GM18858 (cell line): ENCODE data around the gene CSN2.
"Not testable (repeated sequence)": the region's sequence is repeated elsewhere in the genome, so short reads cannot be mapped to it uniquely, and the experiment has no call there.

ENCODE experiments used
- ATAC-seq: cut with Tn5 transposase; IDR thresholded peaks from one replicate; pipeline ENCODE4 v1.9.1; 2021; ENCODE audit not compliant: unreplicated experiment

Gene CSN2, protein sequence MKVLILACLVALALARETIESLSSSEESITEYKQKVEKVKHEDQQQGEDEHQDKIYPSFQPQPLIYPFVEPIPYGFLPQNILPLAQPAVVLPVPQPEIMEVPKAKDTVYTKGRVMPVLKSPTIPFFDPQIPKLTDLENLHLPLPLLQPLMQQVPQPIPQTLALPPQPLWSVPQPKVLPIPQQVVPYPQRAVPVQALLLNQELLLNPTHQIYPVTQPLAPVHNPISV

GRCh38 chr4:69965628-69966027 is at the start of gene CSN2:
Gene CSN2 (minus strand): TSS chr4:69965728. CDS start chr4:69960995, 4,733 bp downstream.
- no peak for ATAC-seq

DNA sequence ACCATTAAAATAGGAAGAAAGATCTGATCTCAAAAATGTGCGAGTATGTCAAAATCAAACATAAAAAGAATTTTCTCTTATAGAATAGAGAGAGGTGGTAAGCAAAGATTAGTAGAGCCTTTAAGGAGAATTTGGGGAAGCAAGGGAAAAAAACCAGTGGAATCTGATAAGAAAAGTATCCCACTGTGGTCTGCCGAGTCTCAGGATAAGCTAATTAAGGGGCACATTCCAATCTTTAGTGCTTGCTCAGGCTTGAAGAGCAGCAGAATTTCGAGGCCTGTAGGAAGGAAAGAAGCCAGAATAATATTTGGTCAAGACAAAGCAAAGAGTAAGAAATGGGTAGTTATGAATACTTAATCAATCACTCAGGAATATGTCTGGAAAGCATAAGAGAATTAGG is 43.2 kb upstream of the CSN2 start:
- ATAC-seq = no peak

- ATAC-seq = no peak
Measured at GRCh38 chr4:70002507-70002906, 37.0 kb upstream of the CSN2 start.

DNA sequence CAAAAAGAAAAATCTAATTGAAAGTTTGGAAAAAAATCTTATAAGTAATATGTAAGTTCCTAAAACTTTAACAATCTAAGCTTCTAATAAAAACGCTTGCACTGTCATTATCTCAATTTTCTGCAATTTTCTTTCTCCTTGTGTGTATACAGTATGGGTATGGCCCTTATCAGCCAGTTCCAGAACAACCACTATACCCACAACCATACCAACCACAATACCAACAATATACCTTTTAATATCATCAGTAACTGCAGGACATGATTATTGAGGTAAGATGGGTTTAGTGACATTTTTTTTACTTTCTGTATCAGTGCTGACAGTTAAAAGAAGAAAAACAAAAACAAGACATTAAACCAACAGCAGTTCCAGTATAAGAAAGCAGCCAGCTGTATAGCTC is 35.2 kb upstream of the CSN2 start:
- no peak for ATAC-seq

GRCh38 chr4:69999420-69999819 is 33.9 kb upstream of the CSN2 start:
- peak; percentile 53 for ATAC-seq

GRCh38 chr4:69995526-69996016 is 30.0 kb upstream of the CSN2 start, which contains the start of gene STATH:
Gene STATH (plus strand): TSS chr4:69995966. CDS start chr4:69998438, 2,472 bp downstream.
- no peak for ATAC-seq

DNA sequence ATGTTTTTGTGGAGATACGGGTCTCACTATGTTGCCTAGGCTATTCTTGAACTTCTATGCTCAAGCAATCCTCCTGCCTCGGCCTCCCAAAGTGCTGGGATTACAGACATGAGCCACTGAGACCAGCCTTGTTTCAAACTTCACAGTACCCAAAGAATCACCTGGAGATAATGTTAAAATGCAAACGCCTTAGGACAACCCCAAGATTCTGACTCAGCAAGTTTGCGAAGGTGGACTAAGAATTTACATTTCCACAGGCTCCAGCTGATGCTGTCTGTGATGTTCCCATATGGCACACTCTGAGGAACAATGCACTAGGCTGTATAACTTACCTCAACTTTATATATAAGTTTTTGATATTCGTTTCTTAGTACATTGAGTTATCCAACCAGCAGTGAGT is 29.3 kb upstream of the CSN2 start:
- no peak for ATAC-seq

DNA sequence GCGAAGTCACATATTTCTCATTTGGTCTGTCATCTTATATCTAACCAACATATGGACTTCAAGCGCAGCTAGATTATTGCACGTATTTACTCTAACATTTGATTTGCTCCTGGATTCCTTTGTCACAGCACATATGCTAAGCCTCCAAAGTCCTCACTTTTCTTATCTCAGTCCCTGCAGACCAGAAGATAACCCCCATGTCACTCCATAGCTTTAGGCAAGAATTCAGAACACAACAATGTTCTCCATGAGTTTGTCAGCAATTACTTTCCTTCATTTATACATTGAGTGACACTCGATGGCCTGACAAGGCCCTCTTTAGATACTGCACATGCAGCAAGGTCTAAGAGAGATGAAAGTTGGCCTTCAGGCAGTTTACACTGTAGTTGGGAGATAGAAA is 25.5 kb upstream of the CSN2 start:
- ATAC-seq = no peak

DNA sequence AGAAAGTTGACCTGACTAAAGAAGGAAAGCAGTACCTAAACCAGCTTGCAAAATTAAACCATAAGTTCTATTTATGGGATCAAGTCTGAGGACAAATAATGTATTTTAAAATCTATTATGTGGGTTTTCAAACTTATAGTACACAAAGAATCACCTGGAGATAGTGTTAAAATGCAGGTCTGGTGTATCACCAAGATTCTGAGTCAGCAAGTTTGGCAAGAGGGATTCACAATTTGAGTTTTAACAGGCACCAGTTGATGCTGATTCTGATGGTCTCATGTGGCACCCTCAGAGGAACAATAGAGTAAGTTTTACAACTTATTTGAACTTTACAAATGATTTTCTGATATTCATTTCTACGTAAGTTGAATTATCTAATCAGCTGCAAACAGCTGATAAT is 21.1 kb upstream of the CSN2 start:
- ATAC-seq = no peak

- ATAC-seq = peak; percentile 50
Measured at GRCh38 chr4:69984030-69984443, 18.5 kb upstream of the CSN2 start.

DNA sequence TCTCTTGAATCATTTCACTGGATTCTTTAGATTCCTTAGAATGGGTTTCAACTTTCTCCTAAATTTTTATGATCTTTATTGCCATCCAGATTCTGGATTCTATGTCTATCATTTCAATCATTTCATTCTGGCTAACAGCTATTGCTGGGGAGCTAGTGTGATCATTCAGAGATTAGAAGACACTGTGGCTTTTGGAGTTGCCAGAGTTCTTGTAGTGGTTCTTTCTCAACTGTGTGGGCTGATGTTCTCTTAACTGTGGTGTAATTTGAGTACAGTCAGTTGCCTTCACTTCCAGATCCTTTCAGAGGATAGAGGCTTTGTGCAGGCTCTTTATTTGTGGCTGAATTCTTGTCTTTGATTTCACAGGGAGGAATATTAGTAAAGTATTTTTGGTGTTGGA is 12.1 kb upstream of the CSN2 start:
- ATAC-seq = no peak

- no peak for ATAC-seq
Measured at GRCh38 chr4:69974631-69975030, 9.1 kb upstream of the CSN2 start.

DNA sequence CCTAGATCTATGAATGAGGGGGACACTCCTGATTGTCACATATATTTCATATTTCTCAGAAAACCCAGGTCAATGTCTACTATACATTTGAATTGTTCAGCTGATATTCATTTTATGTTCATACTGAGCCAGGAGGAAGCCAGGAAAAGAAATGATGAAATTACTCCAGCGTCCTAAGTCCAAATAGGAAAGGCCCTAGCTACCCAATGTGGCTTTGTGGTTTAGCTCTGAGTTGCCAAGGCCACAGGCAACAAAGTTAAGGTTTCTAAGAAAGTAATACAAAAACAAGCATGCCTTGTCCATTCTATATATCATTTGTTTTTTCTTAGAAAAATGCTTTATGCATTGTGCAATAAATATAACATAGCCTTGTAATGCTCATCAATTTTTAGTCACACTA is 4.5 kb upstream of the CSN2 start:
- no peak for ATAC-seq

DNA sequence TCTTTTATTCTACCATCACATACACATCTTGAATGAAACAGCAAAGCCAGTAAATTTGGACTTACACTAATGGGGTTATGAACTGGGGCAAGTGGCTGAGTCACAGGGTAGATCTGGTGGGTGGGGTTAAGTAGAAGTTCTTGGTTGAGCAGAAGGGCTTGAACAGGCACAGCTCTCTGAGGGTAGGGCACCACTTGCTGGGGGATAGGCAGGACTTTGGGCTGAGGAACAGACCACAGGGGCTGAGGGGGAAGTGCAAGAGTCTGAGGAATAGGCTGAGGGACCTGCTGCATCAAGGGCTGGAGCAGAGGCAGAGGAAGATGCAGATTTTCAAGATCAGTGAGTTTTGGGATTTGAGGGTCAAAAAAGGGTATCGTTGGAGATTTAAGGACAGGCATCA is 8.3 kb downstream of the CSN2 start:
- no peak for ATAC-seq

- no peak for ATAC-seq
Measured at GRCh38 chr4:69951602-69952001, 13.9 kb downstream of the CSN2 start.

DNA sequence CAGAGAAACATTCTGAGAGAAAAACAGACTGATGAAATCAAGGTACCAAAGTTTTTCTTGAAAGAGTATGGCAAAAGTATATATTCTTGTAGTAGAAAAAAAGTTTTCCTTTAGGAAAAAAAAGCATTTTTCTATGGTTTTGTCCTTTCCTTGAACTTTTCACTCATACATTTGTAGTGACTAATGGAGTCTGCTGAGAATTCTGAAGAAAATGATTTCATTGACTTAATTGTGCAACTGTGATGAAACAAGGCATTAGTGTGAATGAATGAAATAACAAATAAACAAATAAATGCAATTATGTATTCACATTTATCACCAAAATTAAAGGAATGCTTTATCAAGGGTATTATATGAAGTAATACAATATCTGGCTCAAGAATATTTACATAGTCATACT is 29.0 kb downstream of the CSN2 start:
- no peak for ATAC-seq

DNA sequence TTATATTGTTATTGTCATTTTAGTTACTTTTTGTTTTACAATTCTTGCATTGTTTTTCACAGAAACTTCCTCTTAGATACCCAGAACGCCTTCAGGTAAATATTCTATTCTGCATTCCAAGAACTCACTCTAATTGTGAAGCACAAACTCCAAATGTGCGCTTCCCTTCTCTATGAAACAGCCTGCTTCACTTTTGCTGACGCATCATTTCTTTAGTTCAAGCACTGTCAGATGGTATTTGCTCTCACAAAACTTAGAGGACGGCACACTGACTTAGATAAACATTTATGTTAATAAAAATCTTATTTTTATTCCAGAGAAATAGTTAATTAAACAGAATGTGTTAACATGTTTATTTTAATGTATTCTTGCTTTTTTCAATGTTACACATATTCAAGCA is 31.4 kb downstream of the CSN2 start:
- ATAC-seq = no peak

DNA sequence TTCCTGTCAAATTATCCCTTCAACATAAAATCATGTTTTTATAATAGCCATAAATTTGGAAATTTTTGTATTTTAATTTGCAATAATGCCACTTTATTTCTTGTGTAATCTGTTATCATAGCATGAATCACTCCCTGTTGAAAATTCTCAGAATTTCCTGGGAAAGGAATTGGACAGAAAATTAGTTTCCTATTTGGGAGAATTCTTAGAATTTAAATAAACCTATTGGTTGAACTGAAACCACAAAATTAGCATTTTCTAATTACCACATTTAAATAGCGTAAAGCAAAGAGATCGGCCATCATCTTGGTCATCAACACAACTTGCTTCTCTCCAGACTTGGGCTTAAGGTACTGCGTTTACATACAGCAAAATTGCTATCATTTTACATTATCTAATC is 34.8 kb downstream of the CSN2 start, which contains the start of gene CSN1S1:
Gene CSN1S1 (plus strand): TSS at position 301 of the 400 bp plus-strand sequence. CDS start 1,488 bp downstream, outside the sequence.
- no peak for ATAC-seq

GRCh38 chr4:69923782-69924410 is 41.6 kb downstream of the CSN2 start:
- not testable (repeated sequence) for ATAC-seq

GRCh38 chr4:69920874-69921273 is 44.7 kb downstream of the CSN2 start:
- no peak for ATAC-seq

- peak; percentile 86 for ATAC-seq
Measured at GRCh38 chr4:69910016-69910782, 55.3 kb downstream of the CSN2 start.

GRCh38 chr4:69909195-69909594 is 56.3 kb downstream of the CSN2 start:
- ATAC-seq = peak; percentile 44
